H9 (cell line): ENCODE results near the gene NSRP1. TPM values are rescaled to one million over a fixed set of nuclear protein-coding genes. Genes with fewer than 3 reads are reported as not detected.

Experiments used
- DNase-seq: peaks from one replicate; pipeline ENCODE4 v3.0.0-alpha.2; 2017
- H2AFZ ChIP-seq: one replicate; pipeline ENCODE4 v1.6.1; 2013; ENCODE audit warnings: mild to moderate bottlenecking, low read length, control low read depth, moderate library complexity
- H2AK5ac ChIP-seq: 2 replicates; pipeline ENCODE4 v1.6.1; 2013; ENCODE audit warnings: low read length, control low read depth, mixed read lengths; ENCODE audit not compliant: insufficient read length
- H2BK120ac ChIP-seq: one replicate; pipeline ENCODE4 v1.6.1; 2013; ENCODE audit warnings: low read depth, mild to moderate bottlenecking, low read length, control low read depth, inconsistent platforms; ENCODE audit not compliant: poor library complexity, severe bottlenecking
- H2BK12ac ChIP-seq: 2 replicates; pipeline ENCODE4 v1.6.1; 2013; ENCODE audit warnings: low read length, control low read depth, mixed read lengths, low read depth; ENCODE audit not compliant: insufficient read length
- H2BK15ac ChIP-seq: 2 replicates; pipeline ENCODE4 v1.6.1; 2013; ENCODE audit warnings: low read depth, low read length, control low read depth
- H2BK20ac ChIP-seq: one replicate; pipeline ENCODE4 v1.6.1; 2013; ENCODE audit warnings: low read depth, mild to moderate bottlenecking, low read length, control low read depth, inconsistent platforms; ENCODE audit not compliant: poor library complexity, severe bottlenecking
- H2BK5ac ChIP-seq: 2 replicates; pipeline ENCODE4 v1.6.1; 2013; ENCODE audit warnings: low read length, control low read depth, mixed read lengths; ENCODE audit not compliant: insufficient read length
- H3K14ac ChIP-seq: 2 replicates; pipeline ENCODE4 v1.6.1; 2013; ENCODE audit warnings: low read length, control low read depth; ENCODE audit not compliant: insufficient read depth
- H3K18ac ChIP-seq: 2 replicates; pipeline ENCODE4 v1.6.1; 2013; ENCODE audit warnings: low read depth, mild to moderate bottlenecking, mixed read lengths, low read length, control low read depth; ENCODE audit not compliant: insufficient read length
- H3K23ac ChIP-seq: 2 replicates; pipeline ENCODE4 v1.6.1; 2013; ENCODE audit warnings: low read length, control low read depth, mixed read lengths, low read depth; ENCODE audit not compliant: insufficient read length
- H3K23me2 ChIP-seq: 2 replicates; pipeline ENCODE4 v1.6.1; 2013; ENCODE audit warnings: low read depth, mild to moderate bottlenecking, mixed read lengths, low read length, control low read depth; ENCODE audit not compliant: insufficient read length, poor library complexity, severe bottlenecking
- H3K27ac ChIP-seq: 2 replicates; pipeline ENCODE4 v1.5.1; 2013; ENCODE audit warnings: low read length, control low read depth, mixed read lengths, low read depth; ENCODE audit not compliant: insufficient read length
- H3K27me3 ChIP-seq: 2 replicates; pipeline ENCODE4 v1.6.1; 2013; ENCODE audit warnings: low read length, control low read depth, inconsistent platforms; ENCODE audit not compliant: insufficient read depth
- H3K4ac ChIP-seq: 2 replicates; pipeline ENCODE4 v1.6.1; 2013; ENCODE audit warnings: low read depth, mild to moderate bottlenecking, control low read depth, inconsistent platforms, low read length, moderate library complexity
- H3K4me1 ChIP-seq: 2 replicates; pipeline ENCODE4 v1.6.1; 2013; ENCODE audit warnings: low read length, control low read depth, inconsistent platforms; ENCODE audit not compliant: insufficient read depth
- H3K4me2 ChIP-seq: 2 replicates; pipeline ENCODE4 v1.6.1; 2013; ENCODE audit warnings: low read length, control low read depth, mixed read lengths; ENCODE audit not compliant: insufficient read length, insufficient read depth
- H3K56ac ChIP-seq: 2 replicates; pipeline ENCODE4 v1.6.1; 2013; ENCODE audit warnings: low read depth, mild to moderate bottlenecking, mixed read lengths, low read length, control low read depth; ENCODE audit not compliant: insufficient read length
- H3K79me1 ChIP-seq: 2 replicates; pipeline ENCODE4 v1.6.1; 2013; ENCODE audit warnings: low read depth, mild to moderate bottlenecking, moderate library complexity, low read length, control low read depth, inconsistent platforms; ENCODE audit not compliant: insufficient read depth, poor library complexity, severe bottlenecking
- H3K79me2 ChIP-seq: 2 replicates; pipeline ENCODE4 v1.6.1; 2013; ENCODE audit warnings: low read length, control low read depth, inconsistent platforms; ENCODE audit not compliant: insufficient read depth
- H3K9ac ChIP-seq: 2 replicates; pipeline ENCODE4 v1.6.1; 2013; ENCODE audit warnings: low read length, control low read depth, mixed read lengths; ENCODE audit not compliant: insufficient read length; ENCODE audit errors: extremely low read depth
- H3K9me3 ChIP-seq: one replicate; pipeline ENCODE4 v1.6.1; 2013; ENCODE audit warnings: low read depth, low read length, inconsistent platforms; ENCODE audit not compliant: control insufficient read depth
- H3T11ph ChIP-seq: one replicate; pipeline ENCODE4 v1.6.1; 2013; ENCODE audit warnings: mild to moderate bottlenecking, low read length, control low read depth, inconsistent platforms
- H4K20me1 ChIP-seq: one replicate; pipeline ENCODE4 v1.6.1; 2013; ENCODE audit not compliant: control insufficient read depth, insufficient read length, insufficient read depth
- H4K5ac ChIP-seq: 2 replicates; pipeline ENCODE4 v1.6.1; 2013; ENCODE audit warnings: low read depth, mild to moderate bottlenecking, mixed read lengths, low read length, control low read depth; ENCODE audit not compliant: insufficient read length
- H4K8ac ChIP-seq: replicated peaks from 2 replicates; pipeline ENCODE4 v1.6.1; 2013; ENCODE audit warnings: low read length, control low read depth, mixed read lengths, low read depth; ENCODE audit not compliant: insufficient read length
- H4K91ac ChIP-seq: 2 replicates; pipeline ENCODE4 v1.6.1; 2013; ENCODE audit warnings: low read depth, mild to moderate bottlenecking, moderate library complexity, mixed read lengths, low read length, control low read depth; ENCODE audit not compliant: insufficient read length
- H3K27ac Mint-ChIP-seq, 3 experiments: 2 replicates in 2 of 3; 3 replicates in 1 of 3; pipeline ENCODE4 v1.8.0; 2020 to 2021; ENCODE audit warnings: mixed read lengths in 3 of 3, mild to moderate bottlenecking in 1 of 3, moderate library complexity in 1 of 3
- H3K27me3 Mint-ChIP-seq: 2 replicates; pipeline ENCODE4 v1.8.0; 2021; ENCODE audit warnings: low read depth, mild to moderate bottlenecking, moderate library complexity, mixed read lengths
- H3K36me3 Mint-ChIP-seq, 3 experiments: 2 replicates in 2 of 3; 3 replicates in 1 of 3; pipeline ENCODE4 v1.8.0; 2020 to 2021; ENCODE audit warnings: low read depth in 3 of 3, mixed read lengths in 3 of 3; ENCODE audit not compliant: insufficient read depth in 1 of 3
- H3K4me1 Mint-ChIP-seq, 2 experiments: 2 replicates each; pipeline ENCODE4 v1.8.0; 2020; ENCODE audit warnings: mixed read lengths in 2 of 2
- H3K4me3 Mint-ChIP-seq, 2 experiments: 2 replicates in 1 of 2; 3 replicates in 1 of 2; pipeline ENCODE4 v1.8.0; 2020 to 2021; ENCODE audit warnings: mild to moderate bottlenecking in 2 of 2, mixed read lengths in 2 of 2, moderate library complexity in 1 of 2
- H3K9me3 Mint-ChIP-seq, 2 experiments: 2 replicates in 1 of 2; 3 replicates in 1 of 2; pipeline ENCODE4 v1.8.0; 2020; ENCODE audit warnings: mild to moderate bottlenecking in 2 of 2, mixed read lengths in 2 of 2, moderate library complexity in 1 of 2
- WGBS: extraction: QIAGEN DNeasy Blood & Tissue Kit; methylation state at CpG from one replicate; pipeline ENCODE4 v1.1.7; 2013; ENCODE audit warnings: missing lambda C conversion rate, low lambda C conversion rate, mixed read lengths; ENCODE audit not compliant: insufficient read length; ENCODE audit errors: extremely low coverage; 5-methylcytosine and 5-hydroxymethylcytosine counted together
- total RNA-seq: library from RNA; stranded (reverse); gene quantifications from 2 replicates; pipeline ENCODE4 v1.2.1, GENCODE V29; 2021
- TF ChIP-seq, protein P1 (sequence below): fragments of 200-600 bp; sonication (generic); conservative IDR thresholded peaks from 3 replicates; pipeline ENCODE4 v1.8.0; 2021; ENCODE audit warnings: antibody characterized with exemption, mild to moderate bottlenecking

NSRP1 gene
- total RNA-seq, 1 experiment from 2014 or later, result 33.3 TPM

DNA sequence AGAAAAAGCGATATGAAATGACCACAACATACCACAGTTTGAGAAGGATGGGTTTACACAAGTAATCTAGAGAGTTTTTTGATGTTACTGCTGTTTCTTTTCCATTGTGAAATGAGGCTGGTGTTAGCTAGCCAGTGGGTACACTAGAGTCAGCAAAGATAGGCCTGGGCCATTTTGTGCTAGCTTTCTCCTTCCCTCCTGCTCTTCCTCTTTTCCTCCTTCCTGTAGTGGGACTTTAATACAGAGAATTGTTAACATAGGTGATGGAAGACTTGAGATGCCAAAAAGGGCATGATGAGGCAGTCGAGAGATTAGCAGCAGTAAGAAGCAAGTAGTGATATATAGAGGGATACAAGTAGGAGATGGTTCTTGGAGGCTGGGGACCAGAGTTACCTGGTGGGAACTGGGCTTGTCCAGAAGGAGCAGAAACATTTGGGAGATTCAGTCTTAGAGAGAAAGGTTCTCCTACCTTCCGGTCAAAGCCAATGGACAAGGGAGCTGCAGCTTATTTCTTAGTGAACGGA lies 7.7 kb downstream of the NSRP1 start:
- H2BK120ac ChIP-seq, result no peak overlapping the region
- H2AFZ ChIP-seq, result no peak overlapping the region
- H4K5ac ChIP-seq, result no peak overlapping the region
- no peak overlapping the region for H3K14ac ChIP-seq
- H2BK5ac ChIP-seq, result no peak overlapping the region
- peak overlapping the region; percentile 59 to 80 (median 65); a peak in 5 of 7 replicates for H3K27ac Mint-ChIP-seq
- H3K4me1 ChIP-seq, result no peaks in the 10 kb centered on the region
- H3K79me1 ChIP-seq, result peaks cover 8% of the 10 kb centered on the region
- H3K4me2 ChIP-seq, result no peak overlapping the region
- no peak for DNase-seq
- no peaks in the 10 kb centered on the region for H3K23me2 ChIP-seq
- no peak overlapping the region for H3K18ac ChIP-seq
- H3K9me3 ChIP-seq, result no peaks in the 10 kb centered on the region
- H3K27ac ChIP-seq, result no peak overlapping the region
- no peak overlapping the region for H2BK15ac ChIP-seq
- H2BK12ac ChIP-seq, result no peak overlapping the region
- WGBS, result no CpG with 5 or more reads among the region's 4 CpGs
- no peak overlapping the region for H3K23ac ChIP-seq
- H3K4me3 Mint-ChIP-seq, result no peak overlapping the region
- H3K9ac ChIP-seq, result no peak overlapping the region
- H2BK20ac ChIP-seq, result no peak overlapping the region
- H3K36me3 Mint-ChIP-seq, result peaks cover 4 to 38% (median 26%) of the 10 kb centered on the region in 3 experiments; a peak in 6 of 7 replicates
- H3K4ac ChIP-seq, result no peak overlapping the region
- no peak overlapping the region for H3K56ac ChIP-seq
- no peak overlapping the region for H2AK5ac ChIP-seq
- H3T11ph ChIP-seq, result no peak overlapping the region
- no peaks in the 10 kb centered on the region for H4K20me1 ChIP-seq
- no peaks in the 10 kb centered on the region for H3K27me3 Mint-ChIP-seq
- no peak overlapping the region for H4K8ac ChIP-seq
- H3K4me1 Mint-ChIP-seq, result peaks cover 0 to 3% of the 10 kb centered on the region in 2 experiments; a peak in 2 of 4 replicates
- peaks cover 2% of the 10 kb centered on the region; the same call in 1 of the 2 replicates for H3K79me2 ChIP-seq
- no peak overlapping the region for H4K91ac ChIP-seq
- TF ChIP-seq, protein P1, sequence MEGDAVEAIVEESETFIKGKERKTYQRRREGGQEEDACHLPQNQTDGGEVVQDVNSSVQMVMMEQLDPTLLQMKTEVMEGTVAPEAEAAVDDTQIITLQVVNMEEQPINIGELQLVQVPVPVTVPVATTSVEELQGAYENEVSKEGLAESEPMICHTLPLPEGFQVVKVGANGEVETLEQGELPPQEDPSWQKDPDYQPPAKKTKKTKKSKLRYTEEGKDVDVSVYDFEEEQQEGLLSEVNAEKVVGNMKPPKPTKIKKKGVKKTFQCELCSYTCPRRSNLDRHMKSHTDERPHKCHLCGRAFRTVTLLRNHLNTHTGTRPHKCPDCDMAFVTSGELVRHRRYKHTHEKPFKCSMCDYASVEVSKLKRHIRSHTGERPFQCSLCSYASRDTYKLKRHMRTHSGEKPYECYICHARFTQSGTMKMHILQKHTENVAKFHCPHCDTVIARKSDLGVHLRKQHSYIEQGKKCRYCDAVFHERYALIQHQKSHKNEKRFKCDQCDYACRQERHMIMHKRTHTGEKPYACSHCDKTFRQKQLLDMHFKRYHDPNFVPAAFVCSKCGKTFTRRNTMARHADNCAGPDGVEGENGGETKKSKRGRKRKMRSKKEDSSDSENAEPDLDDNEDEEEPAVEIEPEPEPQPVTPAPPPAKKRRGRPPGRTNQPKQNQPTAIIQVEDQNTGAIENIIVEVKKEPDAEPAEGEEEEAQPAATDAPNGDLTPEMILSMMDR, result no peak
- H3K27me3 ChIP-seq, result no peaks in the 10 kb centered on the region
- H3K9me3 Mint-ChIP-seq, result no peaks in the 10 kb centered on the region
